Lower leg skin (tissue), 4 donors: ENCODE results near the gene SP110. TPM values are rescaled to one million over a fixed set of nuclear protein-coding genes. Genes with fewer than 3 reads are reported as not detected.

Experiments
- DNase-seq, 2 donors: peaks; one replicate each; pipeline ENCODE4 v3.0.0-alpha.2; 2019; ENCODE audit warnings: low spot score in 2 of 2
- H3K4me3 ChIP-seq: fragments of 200-600 bp; sonication (generic); 2 replicates; pipeline ENCODE4 v1.5.1; 2017; ENCODE audit warnings: mild to moderate bottlenecking, low read depth; ENCODE audit not compliant: poor library complexity, severe bottlenecking
- CTCF ChIP-seq, 3 donors: fragments of 450-650 bp; IDR thresholded peaks; one replicate each; pipeline ENCODE4 v1.5.1; 2016; ENCODE audit warnings: antibody characterized with exemption in 3 of 3, mild to moderate bottlenecking in 3 of 3, moderate library complexity in 2 of 3
- POLR2A ChIP-seq, 2 donors: fragments of 450-650 bp; IDR thresholded peaks; one replicate each; pipeline ENCODE4 v1.6.1; 2016 to 2017; ENCODE audit warnings: antibody characterized with exemption in 2 of 2, mild to moderate bottlenecking in 1 of 2, moderate library complexity in 1 of 2
- WGBS, 2 donors: methylation state at CpG; one replicate each; pipeline ENCODE4 v1.1.5; 2018; 5-methylcytosine and 5-hydroxymethylcytosine counted together
- intact Hi-C: fragments of 100-400 bp; cut with DNase I; formaldehyde crosslinking; loops from one replicate; pipeline ENCODE4 v1.15.0; 2023; ENCODE audit warnings: low total_unique reads
- total RNA-seq, 4 donors: library from RNA; depleted of rRNA; stranded (reverse); fragments of >200 nt; gene quantifications; one replicate each; pipeline ENCODE4 v1.1.0, GENCODE V29; 2016

Gene SP110
- total RNA-seq, 4 donors from 2014 or later: 12.9 to 23.8 (median 19.1) TPM

GRCh38 chr2:230174466-230174865, 45.3 kb downstream of the SP110 start:
- 86 to 99% methylated on average over 7 of the region's 7 CpGs for WGBS, 2 donors
- no peak overlapping the region for H3K4me3 ChIP-seq
- TF ChIP-seq CTCF (IDR thresholded peaks at IDR 0.05) (no peak), POLR2A (IDR thresholded peaks at IDR 0.05) (no peak)
- intact Hi-C loops: no loop called here
- no peak for DNase-seq

GRCh38 chr2:230172852-230173251, 46.9 kb downstream of the SP110 start:
- no peak overlapping the region for H3K4me3 ChIP-seq
- no peak for DNase-seq
- no peak for TF ChIP-seq POLR2A (IDR thresholded peaks at IDR 0.05)
- TF ChIP-seq CTCF (IDR thresholded peaks at IDR 0.05): no peak
- intact Hi-C loops: no loop called here
- WGBS, 2 donors: 93 to 96% methylated on average over 11 of the region's 11 CpGs

- intact Hi-C loops: no loop called here
- DNase-seq: no peak
- H3K4me3 ChIP-seq: no peak overlapping the region
- WGBS, 2 donors: 90 to 100% methylated on average over 3 of the region's 4 CpGs
- no peak for TF ChIP-seq POLR2A (IDR thresholded peaks at IDR 0.05)
- no peak for TF ChIP-seq CTCF (IDR thresholded peaks at IDR 0.05)
These were observed 47.6 kb downstream of the SP110 start for GRCh38 chr2:230172156-230172555.

GRCh38 chr2:230170532-230170931, 49.3 kb downstream of the SP110 start:
- WGBS, 2 donors: 75 to 80% methylated on average over 9 of the region's 9 CpGs
- no peak for DNase-seq
- no peak overlapping the region for H3K4me3 ChIP-seq
- TF ChIP-seq POLR2A (IDR thresholded peaks at IDR 0.05) (no peak), CTCF (IDR thresholded peaks at IDR 0.05) (no peak)
- intact Hi-C loops: no loop called here

GRCh38 chr2:230166557-230167170, 53.1 kb downstream of the SP110 start:
- no peak for DNase-seq
- intact Hi-C loops: no loop called here
- WGBS, 2 donors: 78 to 86% methylated on average over 2 of the region's 2 CpGs
- TF ChIP-seq CTCF (IDR thresholded peaks at IDR 0.05) (no peak), POLR2A (IDR thresholded peaks at IDR 0.05) (no peak)
- H3K4me3 ChIP-seq: no peak overlapping the region

- TF ChIP-seq CTCF (IDR thresholded peaks at IDR 0.05) (no peak), POLR2A (IDR thresholded peaks at IDR 0.05) (no peak)
- WGBS, 2 donors: 96 to 100% methylated on average over 1 of the region's 1 CpG
- H3K4me3 ChIP-seq: no peak overlapping the region
- intact Hi-C loops: no loop called here
- DNase-seq: no peak
These were observed 55.6 kb downstream of the SP110 start for GRCh38 chr2:230164139-230164538.
